ENCODE measurements around the gene SAPCD1. TPM values are rescaled to one million over a fixed set of nuclear protein-coding genes. Genes with fewer than 3 reads are reported as not detected.
A peak's percentile ranks its signal among the peaks of the same experiment; 100 is the strongest.

SAPCD1 gene
- total and polyA plus RNA-seq, 2 donors from 2014 or later, result 6.5 to 6.8 TPM

- H3K4me3 ChIP-seq (ENCODE audit: low read length in 3 of 3), result no peak overlapping the region
- peak in 2 of 5 donors; percentile 22 to 28 for DNase-seq
- intact Hi-C loops (cut with DNase I), result no loop called here
- no peak overlapping the region for H3K27ac ChIP-seq (ENCODE audit: low read depth in 2 of 2, low read length in 2 of 2)
- no peak for FAIRE-seq
- H3K36me3 ChIP-seq (ENCODE audit: control insufficient read depth in 2 of 3, insufficient read depth in 3 of 3, low read length in 3 of 3), result no peaks in the 10 kb centered on the region
- peak; percentile 59 for TF ChIP-seq CTCF (IDR thresholded peaks at IDR 0.05; ENCODE audit: borderline replicate concordance, extremely low read depth, insufficient read depth)
- H3K9me3 ChIP-seq (ENCODE audit: control insufficient read depth in 2 of 3, insufficient read depth in 1 of 3, low read length in 3 of 3), result no peaks in the 10 kb centered on the region
- H3K4me1 ChIP-seq (ENCODE audit: control insufficient read depth in 2 of 3, insufficient read depth in 2 of 3, low read depth in 1 of 3, low read length in 3 of 3), result peaks cover 0 to 6% (median 0%) of the 10 kb centered on the region in 3 donors
- no peaks in the 10 kb centered on the region for H3K27me3 ChIP-seq (ENCODE audit: control insufficient read depth, insufficient read depth, low read length)
- no peak overlapping the region for H3K9ac ChIP-seq (ENCODE audit: low read length in 3 of 3)
Measured at GRCh38 chr6:31769684-31770371, 7.4 kb downstream of the SAPCD1 start.

GRCh38 chr6:31770860-31771259 is 8.4 kb downstream of the SAPCD1 start:
- Histone ChIP-seq H3K4me3 (ENCODE audit: low read length in 3 of 3) (no peak overlapping the region), H3K27ac (ENCODE audit: low read depth in 2 of 2, low read length in 2 of 2) (no peak overlapping the region), H3K9me3 (ENCODE audit: control insufficient read depth in 2 of 3, insufficient read depth in 1 of 3, low read length in 3 of 3) (no peaks in the 10 kb centered on the region), H3K9ac (ENCODE audit: low read length in 3 of 3) (no peak overlapping the region), H3K27me3 (ENCODE audit: control insufficient read depth, insufficient read depth, low read length) (no peaks in the 10 kb centered on the region), H3K36me3 (ENCODE audit: control insufficient read depth in 2 of 3, insufficient read depth in 3 of 3, low read length in 3 of 3) (no peaks in the 10 kb centered on the region), H3K4me1 (ENCODE audit: control insufficient read depth in 2 of 3, insufficient read depth in 2 of 3, low read depth in 1 of 3, low read length in 3 of 3) (peaks cover 0 to 11% (median 0%) of the 10 kb centered on the region in 3 donors)
- DNase-seq, result no peak
- TF ChIP-seq CTCF (IDR thresholded peaks at IDR 0.05; ENCODE audit: borderline replicate concordance, extremely low read depth, insufficient read depth), result no peak
- FAIRE-seq, result no peak
- intact Hi-C loops (cut with DNase I), result no loop called here

- TF ChIP-seq CTCF (IDR thresholded peaks at IDR 0.05; ENCODE audit: borderline replicate concordance, extremely low read depth, insufficient read depth), result no peak
- no peaks in the 10 kb centered on the region for H3K36me3 ChIP-seq (ENCODE audit: control insufficient read depth in 2 of 3, insufficient read depth in 3 of 3, low read length in 3 of 3)
Measured at GRCh38 chr6:31771992-31772358, 9.5 kb downstream of the SAPCD1 start.

More at GRCh38 chr6:31771992-31772358, 9.5 kb downstream of the SAPCD1 start:
- Histone ChIP-seq H3K27me3 (ENCODE audit: control insufficient read depth, insufficient read depth, low read length) (no peaks in the 10 kb centered on the region), H3K9me3 (ENCODE audit: control insufficient read depth in 2 of 3, insufficient read depth in 1 of 3, low read length in 3 of 3) (no peaks in the 10 kb centered on the region), H3K4me3 (ENCODE audit: low read length in 3 of 3) (no peak overlapping the region), H3K4me1 (ENCODE audit: control insufficient read depth in 2 of 3, insufficient read depth in 2 of 3, low read depth in 1 of 3, low read length in 3 of 3) (peaks cover 0 to 16% (median 0%) of the 10 kb centered on the region in 3 donors), H3K27ac (ENCODE audit: low read depth in 2 of 2, low read length in 2 of 2) (no peak overlapping the region), H3K9ac (ENCODE audit: low read length in 3 of 3) (no peak overlapping the region)
- DNase-seq (no peak), FAIRE-seq (no peak)
- intact Hi-C loops (cut with DNase I), result no loop called here
